Kidney (tissue), 14 donors: ENCODE data around the gene IL17C. TPM values are rescaled to one million over a fixed set of nuclear protein-coding genes. Genes with fewer than 3 reads are reported as not detected.

ENCODE experiments used
- DNase-seq, 5 donors: peaks; one replicate each; pipeline ENCODE4 v3.0.0-alpha.2; 2013 to 2020
- FAIRE-seq: peaks from 2 replicates; lab custom pipeline; 2012; peaks lifted over from hg19 to GRCh38; lab: Jason Lieb, UNC
- H3K27ac ChIP-seq, 2 donors: one replicate each; pipeline ENCODE4 v1.7.0; 2013; ENCODE audit warnings: low read depth in 2 of 2, low read length in 2 of 2, inconsistent platforms in 1 of 2
- H3K27me3 ChIP-seq: one replicate; pipeline ENCODE4 v1.7.1; 2013; ENCODE audit warnings: low read length, inconsistent platforms; ENCODE audit not compliant: control insufficient read depth, insufficient read depth
- H3K36me3 ChIP-seq, 3 donors: one replicate each; pipeline versions ENCODE4 v1.7.0 to v1.7.1; 2013; ENCODE audit warnings: low read length in 3 of 3, control low read depth in 1 of 3, inconsistent platforms in 1 of 3; ENCODE audit not compliant: insufficient read depth in 3 of 3, control insufficient read depth in 2 of 3
- H3K4me1 ChIP-seq, 3 donors: one replicate each; pipeline versions ENCODE4 v1.7.0 to v1.7.1; 2013; ENCODE audit warnings: low read length in 3 of 3, inconsistent platforms in 1 of 3, low read depth in 1 of 3; ENCODE audit not compliant: control insufficient read depth in 2 of 3, insufficient read depth in 2 of 3
- H3K4me3 ChIP-seq, 3 donors: one replicate each; pipeline versions ENCODE4 v1.7.0 to v1.8.1; 2013; ENCODE audit warnings: low read length in 3 of 3, control low read depth in 1 of 3, inconsistent platforms in 1 of 3
- H3K9ac ChIP-seq, 3 donors: one replicate each; pipeline versions ENCODE4 v1.7.0 to v1.7.1; 2013; ENCODE audit warnings: low read length in 3 of 3, control low read depth in 1 of 3, inconsistent platforms in 1 of 3
- H3K9me3 ChIP-seq, 3 donors: one replicate each; pipeline versions ENCODE4 v1.7.0 to v1.7.1; 2013; ENCODE audit warnings: low read length in 3 of 3, control low read depth in 1 of 3, inconsistent platforms in 1 of 3; ENCODE audit not compliant: control insufficient read depth in 2 of 3, insufficient read depth in 1 of 3
- CTCF ChIP-seq: IDR thresholded peaks from 3 replicates; pipeline ENCODE4 v1.5.1; 2012; ENCODE audit warnings: mild to moderate bottlenecking, moderate library complexity, borderline replicate concordance; ENCODE audit not compliant: insufficient read depth; ENCODE audit errors: extremely low read depth
- intact Hi-C: fragments of 100-400 bp; cut with DNase I; formaldehyde crosslinking; loops from one replicate; pipeline ENCODE4 v1.11.1; 2022
- polyA plus RNA-seq: library from polyadenylated mRNA; stranded (reverse); fragments of 350-450 nt; fragmentation: Illumina TruSeq; extraction: RNeasy Lipid Tissue Mini Kit (QIAGEN cat#74804); gene quantifications from one replicate; pipeline ENCODE4 v1.2.3, GENCODE V29; 2014; ENCODE audit warnings: low read depth, low replicate concordance; ENCODE audit not compliant: insufficient read depth
- total RNA-seq: library from RNA; stranded (reverse); fragmentation: NEBNext Ultra II Directional; extraction: Animal tissue kit (Norgen Biotek cat#: 25700); gene quantifications from one replicate; pipeline ENCODE4 v1.2.1, GENCODE V29; 2021
- donor health status: control.
- donor health status: control.
- donor health status: control.
- donor health status: control.
- donor health status: control.
- donor health status: DM: yes; HTN: yes; CAD: no.
- donor health status: Normal renal cell carcinoma (clear cell type).

The IL17C gene
- total and polyA plus RNA-seq, 2 donors from 2014 or later: not detected

GRCh38 chr16:88610080-88610479, 28.3 kb upstream of the IL17C start:
- DNase-seq (no peak), FAIRE-seq (no peak)
- H3K27ac ChIP-seq: no peak overlapping the region
- TF ChIP-seq CTCF: no peak
- H3K4me3 ChIP-seq: no peak overlapping the region
- H3K4me1 ChIP-seq: no peaks in the 10 kb centered on the region
- H3K9me3 ChIP-seq: no peaks in the 10 kb centered on the region
- no peak overlapping the region for H3K9ac ChIP-seq
- H3K27me3 ChIP-seq: no peaks in the 10 kb centered on the region
- intact Hi-C loops: no loop called here
- peaks cover 0 to 36% (median 24%) of the 10 kb centered on the region in 3 donors for H3K36me3 ChIP-seq

GRCh38 chr16:88610909-88611812, 27.2 kb upstream of the IL17C start:
- Histone ChIP-seq H3K36me3 (peaks cover 0 to 31% (median 23%) of the 10 kb centered on the region in 3 donors), H3K27me3 (no peaks in the 10 kb centered on the region), H3K4me3 (no peak overlapping the region), H3K4me1 (no peaks in the 10 kb centered on the region), H3K9me3 (no peaks in the 10 kb centered on the region), H3K27ac (no peak overlapping the region), H3K9ac (no peak overlapping the region)
- peak in 4 of 5 donors; percentile 82 to 94 (median 86) for DNase-seq
- no peak for FAIRE-seq
- no peak for TF ChIP-seq CTCF
- intact Hi-C loops: no loop called here

- no peak overlapping the region for H3K9ac ChIP-seq
- H3K9me3 ChIP-seq: no peaks in the 10 kb centered on the region
- FAIRE-seq: no peak
- H3K36me3 ChIP-seq: peaks cover 0 to 24% (median 15%) of the 10 kb centered on the region in 3 donors
- DNase-seq: no peak
- intact Hi-C loops: no loop called here
- no peak for TF ChIP-seq CTCF
- no peaks in the 10 kb centered on the region for H3K27me3 ChIP-seq
- H3K4me1 ChIP-seq: no peaks in the 10 kb centered on the region
- H3K27ac ChIP-seq: no peak overlapping the region
- no peak overlapping the region for H3K4me3 ChIP-seq
Observed at GRCh38 chr16:88613293-88613692, 25.1 kb upstream of the IL17C start.
